HEK293 (cell line): Measurements from ENCODE around the gene FAM210B.

Experiments
- CTCF ChIA-PET: fragments of 350-600 bp; formaldehyde crosslinking; extraction: SDS; loops from one replicate; lab custom pipeline; 2021; ENCODE audit warnings: antibody characterized with exemption; lab: Yijun Ruan, JAX
- POLR2A ChIA-PET: fragments of 300-600 bp; formaldehyde crosslinking; extraction: SDS; loops from one replicate; lab custom pipeline; 2020; ENCODE audit warnings: antibody characterized with exemption, inconsistent platforms; lab: Yijun Ruan, JAX
- H3K27ac ChIP-seq: fragments of 200-500 bp; sonication (Bioruptor generic); 2 replicates; pipeline ENCODE4 v1.5.1; 2014; ENCODE audit warnings: low read depth, low read length, control low read depth, inconsistent platforms; ENCODE audit errors: extremely low read depth
- H3K36me3 ChIP-seq, 2 experiments: fragments of 200-500 bp in 1 of 2; sonication (Bioruptor generic) in 1 of 2; 1 replicate in 1 of 2; 2 replicates in 1 of 2; pipeline ENCODE4 v1.5.1; 2014 to 2017; ENCODE audit warnings: inconsistent platforms in 2 of 2, low read length in 2 of 2; ENCODE audit not compliant: control insufficient read depth in 2 of 2, insufficient read depth in 1 of 2
- H3K4me1 ChIP-seq: fragments of 200-500 bp; sonication (Bioruptor generic); 2 replicates; pipeline ENCODE4 v1.5.1; 2014; ENCODE audit warnings: mild to moderate bottlenecking, low read length, inconsistent platforms; ENCODE audit not compliant: control insufficient read depth, insufficient read depth
- H3K4me3 ChIP-seq: 2 replicates; pipeline ENCODE4 v1.5.1; 2011; ENCODE audit warnings: low read depth, mild to moderate bottlenecking, control low read depth, low read length, moderate library complexity
- H3K9me3 ChIP-seq: fragments of 200-500 bp; sonication (Bioruptor generic); 2 replicates; pipeline ENCODE4 v1.5.1; 2014; ENCODE audit warnings: low read depth, low read length, inconsistent platforms; ENCODE audit not compliant: control insufficient read depth, insufficient read depth
- HOXA7 ChIP-seq: sonication (generic); formaldehyde crosslinking; IDR thresholded peaks from 2 replicates; pipeline ENCODE4 v1.8.1; 2022; ENCODE audit warnings: missing genetic modification reagents, borderline replicate concordance
- IKZF3 ChIP-seq: fragments of 450-650 bp; IDR thresholded peaks from 2 replicates; pipeline ENCODE4 v1.5.0; 2018; ENCODE audit warnings: missing biosample characterization, mild to moderate bottlenecking, missing genetic modification characterization, moderate library complexity
- PRDM1 ChIP-seq: fragments of 450-650 bp; formaldehyde crosslinking; IDR thresholded peaks from 2 replicates; pipeline ENCODE4; 2016; ENCODE audit warnings: missing biosample characterization, missing genetic modification characterization
- PRDM6 ChIP-seq: fragments of 450-650 bp; formaldehyde crosslinking; IDR thresholded peaks from 2 replicates; pipeline ENCODE4 v1.5.1; 2017; ENCODE audit warnings: missing biosample characterization, missing genetic modification characterization
- ZFHX2 ChIP-seq: fragments of 450-650 bp; formaldehyde crosslinking; conservative IDR thresholded peaks from 2 replicates; pipeline ENCODE4 v1.5.1; 2016; ENCODE audit warnings: missing biosample characterization, missing genetic modification characterization
- ZNF155 ChIP-seq: fragments of 450-650 bp; formaldehyde crosslinking; IDR thresholded peaks from 2 replicates; pipeline ENCODE4 v1.5.1; 2016; ENCODE audit warnings: missing biosample characterization, missing genetic modification characterization
- ZNF16 ChIP-seq: fragments of 450-650 bp; formaldehyde crosslinking; IDR thresholded peaks from 2 replicates; pipeline ENCODE4 v1.5.1; 2016; ENCODE audit warnings: low read depth, missing biosample characterization, missing genetic modification characterization
- ZNF184 ChIP-seq: fragments of 450-650 bp; IDR thresholded peaks from 2 replicates; pipeline ENCODE4 v1.5.1; 2018; ENCODE audit warnings: missing biosample characterization, mild to moderate bottlenecking, missing genetic modification characterization
- ZNF19 ChIP-seq: fragments of 450-650 bp; formaldehyde crosslinking; IDR thresholded peaks from 2 replicates; pipeline ENCODE4; 2016; ENCODE audit warnings: missing biosample characterization, missing genetic modification characterization, low read depth
- ZNF202 ChIP-seq: fragments of 450-650 bp; formaldehyde crosslinking; IDR thresholded peaks from 2 replicates; pipeline ENCODE4 v1.5.1; 2016; ENCODE audit warnings: missing biosample characterization, missing genetic modification characterization, borderline replicate concordance
- ZNF211 ChIP-seq: fragments of 450-650 bp; formaldehyde crosslinking; IDR thresholded peaks from 2 replicates; pipeline ENCODE4 v1.5.1; 2016; ENCODE audit warnings: low read depth, missing biosample characterization, missing genetic modification characterization
- ZNF24 ChIP-seq: fragments of 450-650 bp; formaldehyde crosslinking; IDR thresholded peaks from 2 replicates; pipeline ENCODE4 v1.5.1; 2016; ENCODE audit warnings: missing biosample characterization, missing genetic modification characterization
- ZNF350 ChIP-seq: fragments of 450-650 bp; formaldehyde crosslinking; IDR thresholded peaks from 2 replicates; pipeline ENCODE4 v1.5.0; 2017; ENCODE audit warnings: missing biosample characterization, mild to moderate bottlenecking, missing genetic modification characterization
- ZNF433 ChIP-seq: fragments of 450-650 bp; formaldehyde crosslinking; IDR thresholded peaks from 2 replicates; pipeline ENCODE4 v1.5.1; 2016; ENCODE audit warnings: missing biosample characterization, missing genetic modification characterization, low read depth
- ZNF473 ChIP-seq: fragments of 450-650 bp; formaldehyde crosslinking; IDR thresholded peaks from 2 replicates; pipeline ENCODE4 v1.5.1; 2017; ENCODE audit warnings: missing biosample characterization, missing genetic modification characterization
- ZNF510 ChIP-seq: fragments of 450-650 bp; formaldehyde crosslinking; IDR thresholded peaks from 2 replicates; pipeline ENCODE4 v1.5.1; 2018; ENCODE audit warnings: mild to moderate bottlenecking, missing genetic modification characterization, missing biosample characterization; ENCODE audit not compliant: insufficient replicate concordance
- ZNF776 ChIP-seq: fragments of 450-650 bp; formaldehyde crosslinking; IDR thresholded peaks from 2 replicates; pipeline ENCODE4 v1.5.0; 2017; ENCODE audit warnings: missing biosample characterization, missing genetic modification characterization, borderline replicate concordance
- ZNF791 ChIP-seq: fragments of 450-650 bp; formaldehyde crosslinking; IDR thresholded peaks from 2 replicates; pipeline ENCODE4 v1.5.1; 2016; ENCODE audit warnings: missing biosample characterization, missing genetic modification characterization
- TF ChIP-seq, protein P1 (sequence below): fragments of 450-650 bp; formaldehyde crosslinking; IDR thresholded peaks from 2 replicates; pipeline ENCODE4 v1.5.1; 2016; ENCODE audit warnings: missing biosample characterization, missing genetic modification characterization, borderline replicate concordance
- TF ChIP-seq, protein P2 (sequence below): fragments of 450-650 bp; formaldehyde crosslinking; IDR thresholded peaks from 2 replicates; pipeline ENCODE4 v1.5.1; 2016; ENCODE audit warnings: missing biosample characterization, missing genetic modification characterization

The FAM210B gene

GRCh38 chr20:56316051-56316450, 42.7 kb upstream of the FAM210B start (continued):
- TF ChIP-seq PRDM6 (no peak), ZNF350 (tag by site-specific recombination) (no peak)

- Histone ChIP-seq H3K4me3 (no peak overlapping the region), H3K9me3 (no peaks in the 10 kb centered on the region), H3K36me3 (no peaks in the 10 kb centered on the region), H3K27ac (no peak overlapping the region), H3K4me1 (no peaks in the 10 kb centered on the region)
- CTCF ChIA-PET, result no interaction called here
- POLR2A ChIA-PET, result no interaction called here
- TF ChIP-seq ZNF24, result no peak
- TF ChIP-seq ZNF16 (tag by site-specific recombination), result no peak
- TF ChIP-seq ZNF211 (tag by site-specific recombination), result no peak
- TF ChIP-seq ZNF510 (tag by site-specific recombination), result no peak
- no peak for TF ChIP-seq ZNF202 (tag by site-specific recombination)
- no peak for TF ChIP-seq ZNF473 (tag by site-specific recombination)
- no peak for TF ChIP-seq HOXA7 (CRISPR knock-in tag)
- no peak for TF ChIP-seq ZNF776
- no peak for TF ChIP-seq ZFHX2 (tag by site-specific recombination)
- TF ChIP-seq ZNF433, result no peak
- TF ChIP-seq, protein P1, sequence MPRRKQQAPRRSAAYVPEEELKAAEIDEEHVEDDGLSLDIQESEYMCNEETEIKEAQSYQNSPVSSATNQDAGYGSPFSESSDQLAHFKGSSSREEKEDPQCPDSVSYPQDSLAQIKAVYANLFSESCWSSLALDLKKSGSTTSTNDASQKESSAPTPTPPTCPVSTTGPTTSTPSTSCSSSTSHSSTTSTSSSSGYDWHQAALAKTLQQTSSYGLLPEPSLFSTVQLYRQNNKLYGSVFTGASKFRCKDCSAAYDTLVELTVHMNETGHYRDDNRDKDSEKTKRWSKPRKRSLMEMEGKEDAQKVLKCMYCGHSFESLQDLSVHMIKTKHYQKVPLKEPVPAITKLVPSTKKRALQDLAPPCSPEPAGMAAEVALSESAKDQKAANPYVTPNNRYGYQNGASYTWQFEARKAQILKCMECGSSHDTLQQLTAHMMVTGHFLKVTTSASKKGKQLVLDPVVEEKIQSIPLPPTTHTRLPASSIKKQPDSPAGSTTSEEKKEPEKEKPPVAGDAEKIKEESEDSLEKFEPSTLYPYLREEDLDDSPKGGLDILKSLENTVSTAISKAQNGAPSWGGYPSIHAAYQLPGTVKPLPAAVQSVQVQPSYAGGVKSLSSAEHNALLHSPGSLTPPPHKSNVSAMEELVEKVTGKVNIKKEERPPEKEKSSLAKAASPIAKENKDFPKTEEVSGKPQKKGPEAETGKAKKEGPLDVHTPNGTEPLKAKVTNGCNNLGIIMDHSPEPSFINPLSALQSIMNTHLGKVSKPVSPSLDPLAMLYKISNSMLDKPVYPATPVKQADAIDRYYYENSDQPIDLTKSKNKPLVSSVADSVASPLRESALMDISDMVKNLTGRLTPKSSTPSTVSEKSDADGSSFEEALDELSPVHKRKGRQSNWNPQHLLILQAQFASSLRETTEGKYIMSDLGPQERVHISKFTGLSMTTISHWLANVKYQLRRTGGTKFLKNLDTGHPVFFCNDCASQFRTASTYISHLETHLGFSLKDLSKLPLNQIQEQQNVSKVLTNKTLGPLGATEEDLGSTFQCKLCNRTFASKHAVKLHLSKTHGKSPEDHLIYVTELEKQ (tag by site-specific recombination), result no peak
- TF ChIP-seq ZNF184 (tag by site-specific recombination), result no peak
- TF ChIP-seq ZNF155 (tag by site-specific recombination), result no peak
- no peak for TF ChIP-seq ZNF791 (tag by site-specific recombination)
- TF ChIP-seq ZNF19 (tag by site-specific recombination), result no peak
- no peak for TF ChIP-seq IKZF3 (tag by site-specific recombination)
- no peak for TF ChIP-seq PRDM1 (tag by site-specific recombination)
- TF ChIP-seq, protein P2, sequence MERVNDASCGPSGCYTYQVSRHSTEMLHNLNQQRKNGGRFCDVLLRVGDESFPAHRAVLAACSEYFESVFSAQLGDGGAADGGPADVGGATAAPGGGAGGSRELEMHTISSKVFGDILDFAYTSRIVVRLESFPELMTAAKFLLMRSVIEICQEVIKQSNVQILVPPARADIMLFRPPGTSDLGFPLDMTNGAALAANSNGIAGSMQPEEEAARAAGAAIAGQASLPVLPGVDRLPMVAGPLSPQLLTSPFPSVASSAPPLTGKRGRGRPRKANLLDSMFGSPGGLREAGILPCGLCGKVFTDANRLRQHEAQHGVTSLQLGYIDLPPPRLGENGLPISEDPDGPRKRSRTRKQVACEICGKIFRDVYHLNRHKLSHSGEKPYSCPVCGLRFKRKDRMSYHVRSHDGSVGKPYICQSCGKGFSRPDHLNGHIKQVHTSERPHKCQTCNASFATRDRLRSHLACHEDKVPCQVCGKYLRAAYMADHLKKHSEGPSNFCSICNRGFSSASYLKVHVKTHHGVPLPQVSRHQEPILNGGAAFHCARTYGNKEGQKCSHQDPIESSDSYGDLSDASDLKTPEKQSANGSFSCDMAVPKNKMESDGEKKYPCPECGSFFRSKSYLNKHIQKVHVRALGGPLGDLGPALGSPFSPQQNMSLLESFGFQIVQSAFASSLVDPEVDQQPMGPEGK (tag by site-specific recombination), result no peak
These were observed 42.3 kb upstream of the FAM210B start for GRCh38 chr20:56316483-56316882.
